ENCODE results near the gene CRBN.

- TF ChIP-seq CTCF (conservative IDR thresholded peaks at IDR 0.05) (no peak), ZFX (IDR thresholded peaks at IDR 0.05) (no peak)
Observed at GRCh38 chr3:3221528-3221927, 42.0 kb upstream of the CRBN start.
